ENCODE results near the gene MIEF1.
A peak's percentile ranks its signal among the peaks of the same experiment; 100 is the strongest.
"Not testable (repeated sequence)": the region's sequence is repeated elsewhere in the genome, so short reads cannot be mapped to it uniquely, and the experiment has no call there.

MIEF1 gene

GRCh38 chr22:39490966-39491680 is 11.0 kb upstream of the MIEF1 start:
- no peak for DNase-seq

- DNase-seq, result no peak
These were observed 10.4 kb upstream of the MIEF1 start for GRCh38 chr22:39491696-39492095.

GRCh38 chr22:39492186-39492585 is 9.9 kb upstream of the MIEF1 start:
- DNase-seq, result no peak

- no peak for DNase-seq
These were observed 8.3 kb upstream of the MIEF1 start for GRCh38 chr22:39493759-39494158.

GRCh38 chr22:39494471-39495120 is 7.5 kb upstream of the MIEF1 start:
- DNase-seq, result peak; percentile 55

GRCh38 chr22:39496131-39496838 is 5.8 kb upstream of the MIEF1 start:
- peak; percentile 74 for DNase-seq

- no peak for DNase-seq
These were observed 4.7 kb upstream of the MIEF1 start for GRCh38 chr22:39497429-39497828.

- no peak for DNase-seq
These were observed 3.7 kb upstream of the MIEF1 start for GRCh38 chr22:39498368-39498767.

GRCh38 chr22:39498802-39499201 is 3.3 kb upstream of the MIEF1 start:
- DNase-seq, result no peak

- no peak for DNase-seq
These were observed 2.0 kb upstream of the MIEF1 start for GRCh38 chr22:39500101-39500500.

- no peak for DNase-seq
These were observed 414 bp upstream of the MIEF1 start for GRCh38 chr22:39501644-39502108.

- DNase-seq, result peak; percentile 64
These were observed 809 bp downstream of the MIEF1 start for GRCh38 chr22:39502789-39503409.

GRCh38 chr22:39503630-39504029 is 1.5 kb downstream of the MIEF1 start:
- peak; percentile 37 for DNase-seq

GRCh38 chr22:39504071-39504470 is 2.0 kb downstream of the MIEF1 start:
- no peak for DNase-seq

GRCh38 chr22:39507021-39507420 is 4.9 kb downstream of the MIEF1 start:
- DNase-seq, result not testable (repeated sequence)

- DNase-seq, result no peak
These were observed 6.3 kb downstream of the MIEF1 start for GRCh38 chr22:39508393-39508792.

GRCh38 chr22:39510529-39511149 is 8.5 kb downstream of the MIEF1 start:
- no peak for DNase-seq

GRCh38 chr22:39511226-39511625 is 9.1 kb downstream of the MIEF1 start:
- no peak for DNase-seq

- DNase-seq, result no peak
These were observed 9.9 kb downstream of the MIEF1 start for GRCh38 chr22:39512026-39512425.

- no peak for DNase-seq
These were observed 11.7 kb downstream of the MIEF1 start for GRCh38 chr22:39513791-39514190.

- DNase-seq, result peak; percentile 54
These were observed 12.4 kb downstream of the MIEF1 start for GRCh38 chr22:39514373-39514973.

GRCh38 chr22:39515266-39516050 is 13.4 kb downstream of the MIEF1 start:
- no peak for DNase-seq

All from MV-4-11 (cell line).